GM18499 (cell line): ENCODE data around the gene NFILZ.
"Not testable (repeated sequence)": the region's sequence is repeated elsewhere in the genome, so short reads cannot be mapped to it uniquely, and the experiment has no call there.

Source experiments
- ATAC-seq: cut with Tn5 transposase; IDR thresholded peaks from one replicate; pipeline ENCODE4 v1.9.1; 2021; ENCODE audit warnings: moderate number of reproducible peaks; ENCODE audit not compliant: insufficient read depth, unreplicated experiment

The NFILZ gene

DNA sequence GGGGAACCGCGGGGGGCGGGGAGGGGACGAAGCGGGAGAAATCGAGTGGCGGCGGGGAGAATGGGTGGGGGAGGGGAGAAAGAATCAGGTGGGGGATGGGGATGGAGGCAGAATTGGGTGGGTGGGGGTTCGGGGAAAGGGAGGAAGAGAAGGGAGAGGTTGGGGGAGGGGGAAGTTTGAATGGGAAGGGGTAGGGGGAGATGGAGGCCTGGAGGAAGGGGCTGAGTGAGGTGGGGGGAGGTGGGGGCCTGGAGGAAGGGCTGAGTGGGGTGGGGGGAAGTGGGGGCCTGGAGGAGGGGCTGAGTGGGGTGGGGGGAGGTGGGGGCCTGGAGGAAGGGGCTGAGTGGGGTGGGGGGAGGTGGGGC lies 19.5 kb upstream of the NFILZ start:
- no peak for ATAC-seq

DNA sequence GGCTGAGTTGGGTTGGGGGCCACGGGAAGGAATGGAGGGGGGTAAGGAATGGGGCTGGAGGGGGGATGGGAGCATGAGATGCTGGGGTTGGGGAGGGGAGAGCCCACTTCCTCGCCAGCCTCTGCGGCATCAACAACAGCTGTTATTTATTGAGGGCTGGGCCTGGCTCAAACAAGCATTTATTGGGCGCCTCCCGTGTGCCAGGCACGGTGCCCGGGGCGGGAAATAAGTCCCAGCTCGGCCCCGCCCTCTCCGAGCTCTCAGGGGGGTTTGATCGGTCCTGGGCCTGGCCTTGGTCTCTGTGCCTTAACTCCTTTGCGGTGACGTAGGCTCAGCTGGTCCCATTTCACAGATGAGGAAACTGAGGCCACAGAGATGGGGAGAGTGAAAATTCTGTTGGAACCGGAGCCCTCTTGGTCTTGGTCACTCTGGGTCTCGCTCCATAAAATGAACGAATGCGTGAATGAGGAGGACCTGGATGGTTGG lies 19.0 kb upstream of the NFILZ start:
- ATAC-seq = no peak

DNA sequence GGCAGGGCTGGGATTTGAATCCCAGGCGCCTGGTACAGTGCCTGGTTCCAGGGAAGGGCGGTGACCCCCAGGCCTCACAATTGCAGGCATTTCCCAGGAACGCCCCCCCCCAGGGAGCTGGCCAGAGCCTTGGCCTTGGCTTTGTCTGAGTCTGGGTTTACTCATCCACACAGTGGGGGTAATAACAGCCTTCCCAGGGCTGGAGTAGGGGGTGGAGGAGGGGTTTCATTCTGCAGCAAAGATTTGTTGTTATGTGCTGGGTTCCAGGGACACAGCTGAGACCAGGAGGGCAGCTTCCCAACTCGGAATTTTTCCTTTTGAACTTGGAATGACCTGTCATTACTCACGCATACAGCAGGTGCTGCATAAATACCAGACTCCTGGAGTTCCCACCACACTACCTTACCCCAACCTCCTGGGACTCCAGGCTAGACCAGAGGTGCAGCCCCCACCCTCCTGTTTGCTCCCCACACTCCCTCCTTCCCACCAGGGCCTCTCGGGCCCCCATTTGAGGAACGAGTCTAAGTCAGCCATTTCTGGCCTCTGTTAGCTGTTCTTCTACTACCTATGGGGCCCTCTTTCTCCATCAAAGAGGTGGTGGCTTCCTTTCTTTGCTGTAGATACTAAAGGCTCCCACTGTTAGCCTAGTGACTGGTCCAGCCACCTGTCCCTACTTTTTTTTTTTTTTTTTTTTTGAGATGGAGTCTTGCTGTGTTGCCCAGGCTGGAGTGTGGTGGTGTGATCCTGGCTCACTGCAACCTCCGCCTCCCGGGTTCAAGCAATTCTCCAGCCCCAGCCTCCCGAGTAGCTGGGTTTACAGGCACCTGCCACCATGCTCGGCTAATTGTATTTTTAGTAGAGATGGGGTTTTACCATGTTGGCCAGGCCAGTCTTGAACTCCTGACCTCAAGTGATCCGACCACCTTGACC lies 18.3 kb upstream of the NFILZ start:
- ATAC-seq = no peak

DNA sequence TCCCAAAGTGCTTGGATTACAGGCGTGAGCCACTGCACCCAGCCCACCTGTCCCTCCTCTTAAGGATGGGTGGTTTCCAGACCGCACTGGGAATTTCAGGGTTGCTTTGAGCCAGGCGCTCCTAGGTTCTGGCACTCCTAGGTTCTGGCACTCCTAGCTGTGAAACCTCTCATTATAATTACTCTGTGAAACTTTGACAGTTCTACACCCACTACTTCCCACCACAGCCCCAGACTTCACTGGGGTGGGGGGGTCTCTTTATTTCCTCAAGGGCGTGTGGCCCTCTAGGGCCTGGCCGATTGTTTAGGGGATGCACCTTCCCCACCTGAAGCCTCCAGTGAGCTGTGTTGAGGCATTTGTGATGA lies 17.6 kb upstream of the NFILZ start:
- ATAC-seq = no peak

DNA sequence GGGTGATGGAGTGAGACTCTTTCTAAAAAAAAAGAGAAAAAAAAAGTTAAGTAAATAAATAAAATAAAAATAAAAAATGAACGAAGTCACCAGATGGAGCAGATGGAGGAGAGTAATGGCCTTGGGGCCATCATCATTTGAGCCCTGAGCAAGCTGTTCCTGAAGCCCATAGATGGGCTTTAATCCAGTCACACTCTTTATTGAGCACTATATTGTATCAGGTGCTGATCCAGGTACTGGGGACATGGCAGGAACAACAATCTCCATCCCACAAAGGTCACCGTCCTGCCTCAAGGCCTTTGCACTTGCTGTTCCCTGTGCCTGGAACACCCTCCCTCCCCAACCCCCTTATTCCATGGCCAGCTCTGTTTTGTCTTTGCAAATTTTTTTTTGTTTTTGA lies 16.0 kb upstream of the NFILZ start:
- no peak for ATAC-seq

DNA sequence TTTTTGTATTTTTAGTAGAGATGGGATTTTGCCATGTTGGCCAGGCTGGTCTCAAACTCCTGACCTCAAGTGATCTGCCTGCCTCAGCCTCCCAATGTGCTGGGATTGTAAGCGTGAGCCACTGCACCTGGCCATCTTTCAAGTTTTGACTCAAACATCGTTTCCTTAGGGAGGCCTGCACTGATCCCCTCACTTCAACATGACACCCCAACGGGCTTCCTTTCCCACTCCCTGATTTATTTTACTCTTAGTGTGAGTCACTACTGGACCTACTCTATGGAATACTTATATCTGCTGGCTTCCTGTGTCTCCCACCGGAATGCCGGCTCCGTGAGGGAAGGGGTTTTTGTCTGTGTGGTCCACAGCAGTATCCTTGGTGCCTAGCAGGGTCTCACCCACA lies 15.4 kb upstream of the NFILZ start:
- no peak for ATAC-seq

DNA sequence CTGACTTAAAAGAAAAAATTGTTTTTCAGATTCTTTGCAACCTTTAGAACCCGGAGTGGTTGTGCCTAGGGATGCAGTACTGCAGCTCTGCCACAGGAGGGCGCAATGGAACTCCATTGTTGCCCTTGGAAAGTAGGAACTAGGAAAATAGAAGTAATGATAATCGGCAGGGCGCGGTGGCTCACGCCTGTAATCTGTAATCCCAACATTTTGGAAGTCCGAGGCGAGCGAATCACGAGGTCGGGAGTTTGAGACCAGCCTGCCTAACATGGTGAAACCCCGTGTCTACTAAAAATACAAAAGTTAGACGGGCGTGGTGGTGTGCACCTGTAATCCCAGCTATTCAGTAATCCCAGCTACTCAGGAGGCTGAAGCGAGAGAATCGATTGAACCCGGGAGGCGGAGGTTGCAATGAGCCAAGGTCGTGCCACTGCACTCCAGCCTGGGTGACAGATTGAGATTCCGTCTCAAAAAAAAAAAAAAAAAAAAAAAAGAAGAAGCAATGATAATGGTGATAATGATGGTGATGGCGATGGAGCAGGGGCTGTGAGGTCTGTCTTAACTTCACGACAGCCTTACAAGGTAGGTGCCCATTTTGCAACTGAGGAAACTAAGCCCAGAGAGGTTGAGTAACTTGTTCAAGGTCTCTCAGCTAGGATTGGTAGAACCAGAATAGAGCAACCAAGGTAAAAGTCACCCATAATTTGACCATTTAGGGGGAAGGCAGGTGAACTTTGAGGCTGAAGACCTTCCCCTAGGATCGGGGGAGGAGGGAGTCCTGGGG lies 14.4 kb upstream of the NFILZ start:
- ATAC-seq = no peak

DNA sequence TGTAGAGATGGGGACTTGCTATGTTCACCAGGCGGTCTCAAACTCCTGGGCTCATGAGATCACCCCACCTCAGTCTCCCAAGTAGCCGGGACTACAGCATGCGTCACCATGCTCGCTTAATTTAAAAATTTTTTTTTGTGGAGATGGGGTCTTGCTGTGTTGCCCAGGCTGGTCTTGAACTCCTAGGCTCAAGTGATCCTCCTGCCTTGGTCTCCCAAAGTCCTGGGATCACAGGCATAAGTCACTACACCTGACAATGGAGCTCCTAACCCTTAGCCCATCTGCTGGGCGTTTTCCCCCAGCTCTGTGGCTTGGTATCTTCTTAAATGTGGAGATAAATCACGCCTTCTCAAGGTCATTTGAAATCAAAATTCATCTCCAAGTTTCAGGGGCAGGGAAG lies 13.6 kb upstream of the NFILZ start:
- ATAC-seq = no peak

DNA sequence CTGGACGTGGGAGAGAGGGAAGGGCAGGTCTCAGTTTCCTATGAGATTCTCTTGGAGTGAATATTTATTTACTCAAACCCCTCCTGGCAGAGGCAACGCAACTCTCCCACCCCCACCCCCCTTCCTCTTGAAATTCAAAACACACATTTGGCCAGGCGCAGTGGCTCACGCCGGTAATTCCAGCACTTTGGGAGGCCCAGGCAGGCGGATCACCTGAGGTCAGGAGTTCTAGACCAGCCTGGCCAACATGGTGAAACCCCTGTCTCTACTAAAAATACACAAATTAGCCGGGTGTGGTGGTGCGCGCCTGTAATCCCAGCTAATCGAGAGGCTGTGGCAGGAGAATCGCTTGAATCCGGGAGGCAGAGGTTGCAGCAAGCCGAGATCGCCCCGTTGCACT lies 13.1 kb upstream of the NFILZ start:
- not testable (repeated sequence) for ATAC-seq

DNA sequence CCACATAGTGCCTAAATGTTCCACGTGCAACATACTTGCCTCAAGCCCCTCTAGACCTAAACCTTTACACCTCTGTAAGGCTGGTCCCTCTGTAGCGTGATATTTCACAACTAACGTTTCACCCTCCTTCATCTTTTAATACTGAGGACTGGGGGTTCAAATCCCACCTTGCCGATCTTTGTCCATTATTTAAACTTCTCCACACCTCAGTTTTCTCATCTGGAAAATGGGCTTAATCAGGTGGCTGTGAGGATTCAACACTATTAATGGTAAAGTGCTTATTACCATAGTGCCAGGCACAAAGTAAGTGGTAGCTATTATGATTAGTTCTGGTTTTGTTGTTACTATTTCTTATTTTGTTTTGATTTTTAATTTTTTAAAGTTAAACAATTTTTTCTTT lies 12.4 kb upstream of the NFILZ start:
- ATAC-seq = no peak

DNA sequence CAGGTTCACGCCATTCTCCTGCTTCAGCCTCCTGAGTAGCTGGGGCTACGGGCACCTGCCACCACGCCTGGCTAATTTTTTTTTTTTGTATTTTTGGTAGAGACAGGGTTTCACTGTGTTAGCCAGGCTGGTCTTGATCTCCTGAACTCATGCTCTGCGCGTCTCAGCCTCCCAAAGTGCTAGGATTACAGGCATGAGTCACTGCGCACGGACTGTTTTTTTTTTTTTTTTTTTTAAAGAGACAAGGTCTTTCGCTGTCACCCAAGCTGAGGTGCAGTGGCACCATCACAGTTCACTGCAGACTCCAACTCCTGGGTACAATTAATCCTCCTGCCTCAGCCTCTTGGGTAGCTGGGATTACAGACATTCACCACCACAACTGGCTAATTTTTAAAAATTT lies 11.7 kb upstream of the NFILZ start:
- ATAC-seq = no peak

DNA sequence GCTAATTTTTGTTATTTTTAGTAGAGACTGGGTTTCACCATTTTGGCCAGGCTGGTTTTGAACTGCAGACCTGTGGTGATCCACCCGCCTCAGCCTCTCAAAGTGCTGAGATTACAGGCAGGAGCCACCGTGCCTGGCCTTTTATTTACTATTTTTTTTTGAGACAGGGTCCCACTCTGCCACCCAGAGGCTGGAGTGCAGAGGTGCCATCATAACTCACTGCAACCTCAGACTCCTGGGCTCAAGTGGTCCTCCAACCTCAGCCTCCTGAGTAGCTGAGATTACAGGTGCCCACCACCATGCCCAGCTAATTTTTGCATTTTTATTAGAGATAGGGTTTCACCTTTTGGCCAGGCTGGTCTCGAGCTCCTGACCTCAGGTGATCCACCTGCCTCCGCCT lies 7.5 kb upstream of the NFILZ start:
- not testable (repeated sequence) for ATAC-seq

DNA sequence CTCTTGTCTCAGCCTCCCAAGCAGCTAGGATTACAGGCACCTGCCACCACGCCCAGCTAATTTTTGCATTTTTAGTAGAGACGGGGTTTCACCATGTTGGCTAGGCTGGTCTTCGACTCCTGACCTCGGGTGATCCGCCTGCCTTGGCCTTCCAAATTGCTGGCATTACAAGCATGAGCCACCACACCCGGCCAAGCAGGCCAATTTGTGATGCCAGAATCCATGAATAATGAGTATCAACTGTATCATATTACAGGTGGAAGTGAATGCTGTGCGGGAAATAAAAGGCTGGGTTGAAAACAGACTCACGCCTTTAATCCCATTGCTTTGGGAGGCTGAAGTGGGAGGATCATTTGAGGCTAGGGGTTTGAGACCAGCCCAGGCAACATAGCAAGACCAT lies 3.6 kb upstream of the NFILZ start:
- ATAC-seq = no peak

DNA sequence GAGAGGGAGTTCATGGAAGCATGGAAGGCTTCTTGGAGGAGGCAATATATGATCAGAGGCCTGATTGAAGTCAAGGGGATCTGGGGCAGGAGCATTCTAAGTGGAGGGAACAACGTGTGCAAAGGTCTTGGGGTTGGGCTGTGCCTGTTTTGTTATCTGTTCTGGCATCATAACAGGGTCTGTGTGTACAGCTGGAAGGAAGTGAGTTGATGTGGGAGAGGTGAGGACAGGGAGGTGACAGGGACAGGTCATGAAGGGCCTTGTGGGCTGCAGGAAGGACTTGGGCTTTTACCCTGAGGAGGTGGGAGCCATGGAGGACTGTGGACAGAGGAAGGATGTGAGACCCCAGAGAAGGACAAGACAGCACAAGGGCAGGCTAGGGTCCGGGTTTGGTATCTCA lies 1.2 kb upstream of the NFILZ start:
- ATAC-seq = no peak

DNA sequence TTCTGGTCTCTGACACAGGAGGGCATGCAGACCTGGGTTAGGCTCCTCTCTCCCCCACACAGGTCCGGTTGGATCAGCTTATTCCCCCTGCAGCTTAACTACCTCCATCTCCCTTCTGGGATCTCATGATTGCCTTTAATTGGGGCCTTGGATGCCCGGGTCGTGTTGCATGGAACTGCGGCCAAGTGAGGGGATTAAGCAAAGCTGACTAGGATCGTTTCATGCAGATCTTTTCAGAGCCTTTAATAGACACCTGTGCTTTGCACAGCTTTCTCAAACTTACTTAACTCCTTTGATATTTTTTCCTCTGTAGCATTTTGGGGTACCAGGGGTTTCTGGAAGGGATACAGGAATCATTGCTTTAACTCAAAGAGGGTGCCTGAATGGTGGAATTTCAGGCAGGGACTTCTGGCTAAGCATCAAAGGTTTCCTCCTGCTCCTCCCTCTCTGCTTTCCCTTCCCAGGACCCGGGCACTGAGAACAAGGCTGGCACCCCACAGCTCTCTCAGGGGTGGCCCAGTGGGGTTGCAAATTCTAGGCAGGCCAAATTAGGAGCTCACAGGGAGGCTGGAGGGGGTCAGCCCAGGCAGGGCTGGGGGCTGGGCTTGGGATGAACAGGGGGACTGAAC lies 477 bp downstream of the NFILZ start:
- ATAC-seq = no peak

DNA sequence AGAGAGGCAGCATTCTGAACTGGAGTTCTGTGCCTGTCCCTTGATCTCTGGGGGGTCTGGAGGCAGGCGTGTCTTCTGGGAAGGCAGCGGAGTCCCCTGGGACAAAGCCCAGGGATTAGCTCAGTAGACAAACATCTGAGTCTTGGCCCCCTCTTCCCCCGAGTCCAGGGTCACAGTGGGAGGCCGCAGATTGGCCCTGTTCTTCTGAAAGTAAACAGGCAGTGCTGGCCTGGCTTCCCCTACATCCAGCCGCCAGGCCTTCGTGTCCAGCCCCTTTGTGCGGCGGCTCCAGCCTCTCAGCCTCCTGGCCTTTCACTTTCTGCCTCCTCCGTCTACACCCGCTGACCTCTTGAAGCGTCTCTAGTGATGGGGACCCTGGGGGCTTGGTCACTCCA lies 989 bp downstream of the NFILZ start:
- no peak for ATAC-seq

DNA sequence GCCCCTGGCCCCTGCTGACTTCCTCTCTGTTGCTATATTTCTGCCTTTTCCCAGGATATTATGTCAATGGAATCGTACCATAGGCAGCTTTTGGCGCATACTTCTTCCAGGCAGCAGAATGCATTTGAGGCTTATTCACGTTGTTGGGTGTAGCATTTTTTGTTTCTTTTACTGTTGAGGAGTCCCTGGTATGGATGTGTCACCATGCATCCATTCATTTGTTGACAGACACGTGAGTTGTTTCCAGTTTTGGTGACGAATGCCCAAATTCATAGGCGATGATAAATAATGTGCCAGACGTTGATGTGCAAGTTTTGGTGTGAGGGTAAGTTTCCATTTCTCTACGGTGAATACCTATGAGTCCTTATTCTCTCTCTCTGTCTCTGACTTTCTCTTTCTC lies 5.0 kb downstream of the NFILZ start:
- ATAC-seq = no peak

DNA sequence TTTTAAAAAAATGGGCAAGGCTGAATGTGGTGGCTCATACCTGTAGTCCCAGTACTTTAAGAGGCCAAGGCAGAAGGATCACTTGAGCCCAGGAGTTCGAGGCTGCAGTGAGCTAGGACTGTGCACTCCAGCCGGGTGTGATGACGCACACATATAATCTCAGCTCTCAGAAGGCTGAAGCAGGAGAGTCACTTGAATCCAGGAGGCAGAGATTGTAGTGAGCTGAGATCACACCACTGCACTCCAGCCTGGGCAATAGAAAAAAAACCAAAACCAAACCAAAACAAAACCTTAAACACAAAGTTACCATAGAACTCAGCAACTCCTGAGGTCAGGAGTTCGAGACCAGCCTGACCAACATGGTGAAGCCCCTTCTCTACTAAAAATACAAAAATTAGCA lies 6.6 kb downstream of the NFILZ start:
- ATAC-seq = not testable (repeated sequence)

DNA sequence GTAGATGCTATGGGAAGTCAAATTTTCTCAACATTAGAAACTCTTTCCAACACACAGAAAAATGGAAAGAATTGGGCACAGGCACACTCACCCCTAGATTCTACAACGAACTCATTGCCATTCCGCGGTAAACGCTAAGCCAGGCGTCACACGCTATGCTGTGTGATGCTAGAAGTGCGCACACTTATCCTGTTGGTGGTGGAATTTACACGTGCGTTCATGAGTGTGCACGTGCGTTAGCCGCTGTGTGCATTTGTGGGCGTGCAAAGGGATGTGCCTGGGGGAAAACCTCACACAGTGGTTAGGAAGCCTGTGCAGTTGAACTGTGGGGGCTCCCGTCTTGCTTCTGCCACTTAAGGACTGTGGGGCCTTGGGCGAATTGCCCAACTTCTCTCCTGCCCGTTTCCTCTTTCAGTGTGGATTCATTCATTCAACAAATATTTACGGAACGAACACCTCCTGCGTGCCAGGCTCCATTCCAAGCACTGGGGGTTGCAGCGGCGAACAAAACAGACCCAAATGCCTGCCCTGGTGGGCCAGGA lies 7.7 kb downstream of the NFILZ start:
- no peak for ATAC-seq

DNA sequence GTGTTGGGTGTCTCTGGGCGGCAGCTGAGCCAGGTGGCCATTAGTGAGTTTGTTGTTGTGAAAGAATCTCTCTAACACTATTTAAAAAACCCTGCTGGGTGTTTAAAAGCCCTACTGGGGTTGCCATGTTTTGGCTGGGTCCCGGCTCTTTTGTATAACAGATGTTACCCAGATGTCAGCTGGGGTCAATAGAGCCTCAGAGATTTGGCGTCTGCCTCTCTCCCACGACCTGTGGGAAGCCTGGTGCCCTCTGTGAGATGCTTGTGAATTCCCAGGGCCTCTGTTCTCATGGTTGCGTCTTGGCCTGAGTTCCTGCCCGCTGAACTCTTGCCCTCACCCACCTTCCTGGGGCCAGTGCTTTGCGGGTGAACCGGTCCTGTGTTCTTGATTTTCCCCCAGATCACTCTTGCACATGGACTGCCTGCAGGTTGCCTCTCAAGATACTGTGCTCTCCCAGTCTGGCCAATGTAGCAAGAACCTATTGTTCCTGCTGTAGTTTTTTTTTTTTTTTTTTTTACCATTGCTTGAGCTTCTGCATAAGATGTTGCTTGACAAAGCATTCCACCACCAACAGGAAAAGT lies 9.5 kb downstream of the NFILZ start:
- no peak for ATAC-seq
